Neural cell (in vitro differentiated cells): ENCODE data around the gene ARHGEF7.

Experiments used
- EP300 ChIP-seq: fragments of 450-650 bp; conservative IDR thresholded peaks from 2 replicates; pipeline ENCODE4 v1.6.1; 2014; ENCODE audit warnings: antibody characterized with exemption, mild to moderate bottlenecking, moderate library complexity; ENCODE audit not compliant: poor library complexity, severe bottlenecking
- EZH2 ChIP-seq: fragments of 200-600, 300-800 bp; shearing (Covaris generic), sonication (generic); IDR thresholded peaks from 2 replicates; pipeline ENCODE4 v1.6.1; 2014; ENCODE audit warnings: antibody characterized with exemption, low read length, borderline replicate concordance, mild to moderate bottlenecking; ENCODE audit not compliant: insufficient read depth, poor library complexity, severe bottlenecking
- POLR2AphosphoS5 ChIP-seq: IDR thresholded peaks from 2 replicates; pipeline ENCODE4 v1.6.1; 2012
- RAD21 ChIP-seq: fragments of 450-650 bp; conservative IDR thresholded peaks from 2 replicates; pipeline ENCODE4 v1.6.1; 2014; ENCODE audit warnings: antibody characterized with exemption, mild to moderate bottlenecking, moderate library complexity
- SMC3 ChIP-seq: fragments of 450-650 bp; conservative IDR thresholded peaks from 2 replicates; pipeline ENCODE4 v1.6.1; 2014; ENCODE audit warnings: antibody characterized with exemption, mild to moderate bottlenecking, moderate library complexity; ENCODE audit not compliant: poor library complexity
- TF ChIP-seq, protein P1 (sequence below): fragments of 450-650 bp; IDR thresholded peaks from 2 replicates; pipeline ENCODE4 v1.5.1; 2014; ENCODE audit warnings: antibody characterized with exemption, mild to moderate bottlenecking, moderate library complexity; ENCODE audit not compliant: poor library complexity, severe bottlenecking

DNA sequence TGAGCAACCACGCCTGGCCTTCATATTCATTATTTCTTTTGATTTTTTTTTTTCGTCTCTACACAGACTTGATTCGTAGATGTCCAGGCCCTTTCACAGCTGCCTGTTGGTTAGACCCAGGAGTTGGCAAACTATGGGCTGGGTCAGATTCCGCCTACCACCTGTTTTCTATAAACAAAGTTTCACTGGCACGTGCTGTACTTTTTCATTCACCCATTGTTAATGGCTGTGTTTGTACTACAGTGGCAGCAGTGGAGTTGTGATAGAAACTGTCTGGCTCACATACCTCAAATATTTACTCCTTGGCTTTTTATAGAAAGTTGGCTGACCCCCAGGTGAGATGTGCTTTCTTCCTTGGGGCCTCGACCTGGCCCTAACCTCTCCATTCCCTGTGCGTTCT, 132.4 kb downstream of the ARHGEF7 start:
- TF ChIP-seq EZH2 (no peak), SMC3 (no peak), RAD21 (no peak), EP300 (no peak), POLR2AphosphoS5 (no peak)
- TF ChIP-seq, protein P1, sequence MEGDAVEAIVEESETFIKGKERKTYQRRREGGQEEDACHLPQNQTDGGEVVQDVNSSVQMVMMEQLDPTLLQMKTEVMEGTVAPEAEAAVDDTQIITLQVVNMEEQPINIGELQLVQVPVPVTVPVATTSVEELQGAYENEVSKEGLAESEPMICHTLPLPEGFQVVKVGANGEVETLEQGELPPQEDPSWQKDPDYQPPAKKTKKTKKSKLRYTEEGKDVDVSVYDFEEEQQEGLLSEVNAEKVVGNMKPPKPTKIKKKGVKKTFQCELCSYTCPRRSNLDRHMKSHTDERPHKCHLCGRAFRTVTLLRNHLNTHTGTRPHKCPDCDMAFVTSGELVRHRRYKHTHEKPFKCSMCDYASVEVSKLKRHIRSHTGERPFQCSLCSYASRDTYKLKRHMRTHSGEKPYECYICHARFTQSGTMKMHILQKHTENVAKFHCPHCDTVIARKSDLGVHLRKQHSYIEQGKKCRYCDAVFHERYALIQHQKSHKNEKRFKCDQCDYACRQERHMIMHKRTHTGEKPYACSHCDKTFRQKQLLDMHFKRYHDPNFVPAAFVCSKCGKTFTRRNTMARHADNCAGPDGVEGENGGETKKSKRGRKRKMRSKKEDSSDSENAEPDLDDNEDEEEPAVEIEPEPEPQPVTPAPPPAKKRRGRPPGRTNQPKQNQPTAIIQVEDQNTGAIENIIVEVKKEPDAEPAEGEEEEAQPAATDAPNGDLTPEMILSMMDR: no peak
